Prostate gland (tissue), 2 donors: ENCODE measurements around the gene CENPX. TPM values are rescaled to one million over a fixed set of nuclear protein-coding genes. Genes with fewer than 3 reads are reported as not detected.

Experiments used
- DNase-seq: peaks from one replicate; pipeline ENCODE4 v3.0.0-alpha.2; 2019; ENCODE audit warnings: low spot score
- H3K27ac ChIP-seq, 2 donors: fragments of 200-600 bp; sonication (generic); 2 replicates each; pipeline ENCODE4 v1.5.1; 2017 to 2019
- H3K27me3 ChIP-seq: fragments of 200-600 bp; sonication (generic); replicated peaks from 2 replicates; pipeline ENCODE4 v1.5.1; 2019; ENCODE audit not compliant: insufficient read depth
- H3K36me3 ChIP-seq, 2 donors: fragments of 200-600 bp; sonication (generic); 1 replicate in 1 of 2; 2 replicates in 1 of 2; pipeline versions ENCODE4 v1.5.1 to v1.8.1; 2017 to 2019
- H3K4me1 ChIP-seq: fragments of 200-600 bp; sonication (generic); replicated peaks from 2 replicates; pipeline ENCODE4 v1.5.1; 2019
- H3K4me3 ChIP-seq, 2 donors: fragments of 200-600 bp; sonication (generic); 2 replicates each; pipeline ENCODE4 v1.5.1; 2017 to 2019
- H3K9me3 ChIP-seq: fragments of 200-600 bp; sonication (generic); 2 replicates; pipeline ENCODE4 v1.5.1; 2017
- POLR2A ChIP-seq: fragments of 450-650 bp; IDR thresholded peaks from one replicate; pipeline ENCODE4 v1.6.1; 2016; ENCODE audit warnings: antibody characterized with exemption, mild to moderate bottlenecking
- POLR2AphosphoS5 ChIP-seq: sonication (generic); formaldehyde crosslinking; IDR thresholded peaks from one replicate; pipeline ENCODE4 v1.6.1; 2017; ENCODE audit warnings: antibody characterized with exemption
- WGBS: methylation state at CpG from one replicate; pipeline ENCODE4 v1.1.5; 2018; 5-methylcytosine and 5-hydroxymethylcytosine counted together
- intact Hi-C: fragments of 100-400 bp; cut with DNase I; formaldehyde crosslinking; loops from one replicate; pipeline ENCODE4 v1.14.2; 2022
- total RNA-seq, 2 donors: library from RNA; depleted of rRNA; stranded (reverse); fragments of >200 nt; gene quantifications; one replicate each; pipeline ENCODE4 v1.1.0, GENCODE V29; 2016
- TF ChIP-seq, protein P1 (sequence below), 4 experiments: fragments of 200-600 bp in 2 of 4; fragments of 450-650 bp in 2 of 4; sonication (generic) in 2 of 4; IDR thresholded peaks; 1 replicate in 3 of 4; 2 replicates in 1 of 4; pipeline ENCODE4 v1.5.1; 2016 to 2019; ENCODE audit warnings: antibody characterized with exemption in 4 of 4, mild to moderate bottlenecking in 2 of 4, moderate library complexity in 2 of 4

The CENPX gene
- total RNA-seq, 2 donors from 2014 or later = 84.9 to 263 TPM

DNA sequence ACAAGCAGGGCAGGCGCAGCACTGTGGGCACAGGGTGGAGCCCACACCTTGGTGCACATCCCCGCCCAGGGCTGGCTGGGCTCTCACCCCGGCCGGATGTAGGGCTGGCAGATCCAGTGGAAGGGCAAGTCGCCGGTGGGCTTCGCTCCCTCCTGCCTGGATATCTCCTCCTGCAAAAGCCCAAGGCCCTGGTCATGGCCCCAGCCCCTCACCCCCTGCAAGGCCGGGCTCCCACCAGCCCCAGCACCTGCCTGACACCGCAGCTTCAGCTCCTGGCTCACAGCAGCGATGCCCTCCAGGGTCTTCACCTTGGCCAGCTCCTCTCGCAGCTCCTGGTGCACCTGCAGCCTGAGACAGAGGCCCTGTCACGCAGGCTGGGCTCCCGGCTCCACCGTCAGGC is 37.9 kb upstream of the CENPX start:
- Histone ChIP-seq H3K27me3 (no peaks in the 10 kb centered on the region), H3K4me1 (peaks cover 20% of the 10 kb centered on the region), H3K27ac (peak overlapping the region in 1 of 2 donors; percentile 85), H3K9me3 (no peaks in the 10 kb centered on the region), H3K36me3 (peaks cover 7 to 24% of the 10 kb centered on the region in 2 donors), H3K4me3 (no peak overlapping the region)
- intact Hi-C loops = no loop called here
- no peak for DNase-seq
- WGBS = 92% methylated on average over 13 of the region's 14 CpGs
- no peak for TF ChIP-seq POLR2AphosphoS5
- TF ChIP-seq POLR2A = no peak
- TF ChIP-seq, protein P1, sequence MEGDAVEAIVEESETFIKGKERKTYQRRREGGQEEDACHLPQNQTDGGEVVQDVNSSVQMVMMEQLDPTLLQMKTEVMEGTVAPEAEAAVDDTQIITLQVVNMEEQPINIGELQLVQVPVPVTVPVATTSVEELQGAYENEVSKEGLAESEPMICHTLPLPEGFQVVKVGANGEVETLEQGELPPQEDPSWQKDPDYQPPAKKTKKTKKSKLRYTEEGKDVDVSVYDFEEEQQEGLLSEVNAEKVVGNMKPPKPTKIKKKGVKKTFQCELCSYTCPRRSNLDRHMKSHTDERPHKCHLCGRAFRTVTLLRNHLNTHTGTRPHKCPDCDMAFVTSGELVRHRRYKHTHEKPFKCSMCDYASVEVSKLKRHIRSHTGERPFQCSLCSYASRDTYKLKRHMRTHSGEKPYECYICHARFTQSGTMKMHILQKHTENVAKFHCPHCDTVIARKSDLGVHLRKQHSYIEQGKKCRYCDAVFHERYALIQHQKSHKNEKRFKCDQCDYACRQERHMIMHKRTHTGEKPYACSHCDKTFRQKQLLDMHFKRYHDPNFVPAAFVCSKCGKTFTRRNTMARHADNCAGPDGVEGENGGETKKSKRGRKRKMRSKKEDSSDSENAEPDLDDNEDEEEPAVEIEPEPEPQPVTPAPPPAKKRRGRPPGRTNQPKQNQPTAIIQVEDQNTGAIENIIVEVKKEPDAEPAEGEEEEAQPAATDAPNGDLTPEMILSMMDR (IDR thresholded peaks at IDR 0.05) = no peak

DNA sequence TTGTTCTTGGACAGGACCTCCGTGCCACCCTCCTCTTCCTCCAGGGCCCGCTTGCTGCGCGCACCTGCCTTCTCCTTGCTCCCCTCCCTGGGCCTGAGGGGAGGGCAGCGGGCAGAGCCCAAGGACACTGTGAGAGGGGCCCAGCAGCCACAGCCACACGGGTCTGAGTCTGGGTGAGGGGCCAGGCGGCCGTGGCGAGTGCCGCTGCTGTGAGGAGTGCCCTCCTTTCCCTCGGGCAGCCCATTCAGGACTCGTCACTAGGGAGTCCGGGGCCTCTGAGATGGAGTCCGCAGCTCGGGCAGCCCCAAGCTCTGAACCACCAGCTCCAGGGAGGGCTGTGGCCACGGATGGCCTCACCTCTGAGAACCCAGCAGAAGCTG is 37.3 kb upstream of the CENPX start:
- Histone ChIP-seq H3K27me3 (no peaks in the 10 kb centered on the region), H3K36me3 (peaks cover 7 to 28% of the 10 kb centered on the region in 2 donors), H3K4me1 (peaks cover 20% of the 10 kb centered on the region), H3K27ac (peak overlapping the region in 1 of 2 donors; percentile 35), H3K4me3 (no peak overlapping the region), H3K9me3 (no peaks in the 10 kb centered on the region)
- TF ChIP-seq POLR2AphosphoS5 (no peak), POLR2A (no peak)
- TF ChIP-seq, protein P1 (IDR thresholded peaks at IDR 0.05) = no peak
- intact Hi-C loops = no loop called here
- DNase-seq = no peak
- 80% methylated on average over 15 of the region's 16 CpGs for WGBS

DNA sequence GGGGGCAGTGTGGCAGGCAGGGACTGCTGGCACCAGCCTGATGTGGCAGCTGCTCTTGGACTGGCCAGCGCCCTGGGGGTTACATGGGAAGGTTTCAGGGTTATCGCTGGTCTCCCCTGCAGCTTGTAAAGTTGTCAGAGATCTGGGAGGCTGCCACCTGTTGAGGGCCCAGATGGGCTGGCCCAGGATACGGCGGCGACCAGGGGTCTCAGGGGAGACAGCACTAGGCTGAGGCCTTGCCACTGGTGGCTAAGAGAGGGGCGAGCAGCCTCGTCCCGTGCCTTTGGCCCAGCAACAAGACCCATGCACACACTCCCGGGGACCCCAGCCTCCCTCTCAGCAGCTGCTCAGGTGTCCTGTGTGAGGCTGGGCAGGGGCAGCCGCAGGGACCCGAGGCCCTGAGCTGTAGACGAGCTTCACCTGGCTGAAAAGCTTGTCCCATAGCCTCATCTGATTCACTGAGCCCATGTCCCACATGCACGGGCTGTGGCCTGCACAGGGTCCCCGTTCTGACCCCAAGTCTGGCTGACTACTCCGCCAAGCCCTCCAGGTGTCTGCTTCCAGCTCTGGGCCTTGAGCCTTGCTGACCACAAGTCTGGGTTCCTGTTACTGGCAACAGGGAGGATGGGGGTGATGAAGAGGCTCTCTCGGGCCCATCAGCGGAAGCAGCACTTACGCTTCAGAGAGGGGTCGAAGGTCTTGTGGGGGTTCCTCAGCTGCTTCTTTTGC is 36.8 kb upstream of the CENPX start:
- TF ChIP-seq POLR2AphosphoS5 (no peak), POLR2A (no peak)
- TF ChIP-seq, protein P1 (IDR thresholded peaks at IDR 0.05) = no peak
- H3K27ac ChIP-seq = peak overlapping the region in 1 of 2 donors; percentile 35
- WGBS = 72% methylated on average over 19 of the region's 19 CpGs
- intact Hi-C loops = no loop called here
- H3K36me3 ChIP-seq = peaks cover 11 to 34% of the 10 kb centered on the region in 2 donors
- H3K4me3 ChIP-seq = no peak overlapping the region
- H3K27me3 ChIP-seq = no peaks in the 10 kb centered on the region
- H3K4me1 ChIP-seq = peaks cover 18% of the 10 kb centered on the region
- no peaks in the 10 kb centered on the region for H3K9me3 ChIP-seq
- no peak for DNase-seq

GRCh38 chr17:82058855-82059249 is 36.2 kb upstream of the CENPX start:
- 77% methylated on average over 10 of the region's 10 CpGs for WGBS
- DNase-seq = no peak
- no peak for TF ChIP-seq POLR2AphosphoS5
- TF ChIP-seq, protein P1 (IDR thresholded peaks at IDR 0.05) = no peak
- no peak for TF ChIP-seq POLR2A
- intact Hi-C loops = no loop called here
- Histone ChIP-seq H3K27ac (peak overlapping the region in 1 of 2 donors; percentile 35), H3K36me3 (peaks cover 14 to 40% of the 10 kb centered on the region in 2 donors), H3K9me3 (no peaks in the 10 kb centered on the region), H3K4me1 (peaks cover 17% of the 10 kb centered on the region), H3K27me3 (no peaks in the 10 kb centered on the region), H3K4me3 (no peak overlapping the region)

DNA sequence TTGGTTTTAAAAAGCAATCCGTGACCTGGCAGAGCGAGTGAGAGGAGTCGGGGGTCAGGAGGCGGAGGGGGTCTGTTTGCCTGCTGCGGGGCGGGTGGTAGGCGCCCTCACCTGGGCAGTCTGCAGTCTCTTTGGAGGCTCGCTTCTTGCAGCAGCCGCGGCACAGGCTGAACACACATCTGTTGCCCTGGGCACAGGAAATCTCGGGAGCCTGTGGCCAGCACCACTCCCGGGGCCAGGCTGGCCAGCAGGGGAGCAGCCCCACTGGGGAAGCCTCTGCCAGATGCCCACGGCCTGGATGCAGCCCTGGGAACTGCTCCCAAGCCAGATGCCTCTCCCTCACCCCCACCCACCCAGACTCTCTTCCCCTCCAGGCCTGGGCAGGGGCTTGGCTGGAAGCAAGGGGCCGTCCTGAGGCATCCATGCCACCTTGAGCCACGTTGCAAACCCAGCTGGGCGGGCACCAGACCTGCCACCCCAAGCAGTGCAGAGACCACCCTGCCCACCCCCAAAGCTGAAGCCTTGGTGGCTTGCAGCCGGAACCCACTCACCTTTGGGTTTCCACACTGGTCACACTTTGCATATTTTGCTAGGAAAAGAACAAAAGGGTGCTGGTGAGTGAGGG is 35.7 kb upstream of the CENPX start:
- WGBS = 70% methylated on average over 17 of the region's 17 CpGs
- intact Hi-C loops = no loop called here
- no peak for DNase-seq

More for the DNA sequence above, 35.7 kb upstream of the CENPX start:
- Histone ChIP-seq H3K27me3 (no peaks in the 10 kb centered on the region), H3K4me1 (peaks cover 18% of the 10 kb centered on the region), H3K9me3 (no peaks in the 10 kb centered on the region), H3K4me3 (no peak overlapping the region), H3K36me3 (peaks cover 14 to 40% of the 10 kb centered on the region in 2 donors), H3K27ac (peak overlapping the region in 1 of 2 donors; percentile 28)
- TF ChIP-seq POLR2AphosphoS5 = no peak
- TF ChIP-seq, protein P1 (IDR thresholded peaks at IDR 0.05) = no peak
- no peak for TF ChIP-seq POLR2A
